ENCODE results near the gene CNEP1R1.

Gene CNEP1R1

GRCh38 chr16:50047864-50048263 lies 22.8 kb downstream of the CNEP1R1 start:
- H3K4me1 ChIP-seq (ENCODE audit: control insufficient read depth, insufficient read depth, low read length) = no peaks in the 10 kb centered on the region
- no peak overlapping the region for H3K9ac ChIP-seq (ENCODE audit: low read length)
- H3K27ac ChIP-seq (ENCODE audit: low read depth, low read length) = no peak overlapping the region
- H3K36me3 ChIP-seq (ENCODE audit: control insufficient read depth, insufficient read depth, low read length) = no peaks in the 10 kb centered on the region
- no peaks in the 10 kb centered on the region for H3K27me3 ChIP-seq (ENCODE audit: control insufficient read depth, insufficient read depth, low read length)
- no peak overlapping the region for H3K4me3 ChIP-seq (ENCODE audit: low read length)

- no peak overlapping the region for H3K4me3 ChIP-seq (ENCODE audit: low read length)
- H3K9ac ChIP-seq (ENCODE audit: low read length) = no peak overlapping the region
- no peaks in the 10 kb centered on the region for H3K4me1 ChIP-seq (ENCODE audit: control insufficient read depth, insufficient read depth, low read length)
Observed at GRCh38 chr16:50050802-50051201, 25.8 kb downstream of the CNEP1R1 start.

GRCh38 chr16:50056226-50056625 lies 31.2 kb downstream of the CNEP1R1 start:
- Histone ChIP-seq H3K27me3 (ENCODE audit: control insufficient read depth, insufficient read depth, low read length) (no peaks in the 10 kb centered on the region), H3K9ac (ENCODE audit: low read length) (no peak overlapping the region), H3K36me3 (ENCODE audit: control insufficient read depth, insufficient read depth, low read length) (no peaks in the 10 kb centered on the region), H3K4me3 (ENCODE audit: low read length) (no peak overlapping the region), H3K27ac (ENCODE audit: low read depth, low read length) (no peak overlapping the region), H3K4me1 (ENCODE audit: control insufficient read depth, insufficient read depth, low read length) (no peaks in the 10 kb centered on the region)

More at GRCh38 chr16:50050802-50051201, 25.8 kb downstream of the CNEP1R1 start:
- H3K27ac ChIP-seq (ENCODE audit: low read depth, low read length) = no peak overlapping the region
- no peaks in the 10 kb centered on the region for H3K36me3 ChIP-seq (ENCODE audit: control insufficient read depth, insufficient read depth, low read length)
- no peaks in the 10 kb centered on the region for H3K27me3 ChIP-seq (ENCODE audit: control insufficient read depth, insufficient read depth, low read length)

GRCh38 chr16:50058091-50058771 lies 33.2 kb downstream of the CNEP1R1 start:
- Histone ChIP-seq H3K9ac (ENCODE audit: low read length) (no peak overlapping the region), H3K4me1 (ENCODE audit: control insufficient read depth, insufficient read depth, low read length) (no peaks in the 10 kb centered on the region), H3K27me3 (ENCODE audit: control insufficient read depth, insufficient read depth, low read length) (no peaks in the 10 kb centered on the region), H3K36me3 (ENCODE audit: control insufficient read depth, insufficient read depth, low read length) (no peaks in the 10 kb centered on the region), H3K4me3 (ENCODE audit: low read length) (no peak overlapping the region), H3K27ac (ENCODE audit: low read depth, low read length) (no peak overlapping the region)

- H3K36me3 ChIP-seq (ENCODE audit: control insufficient read depth, insufficient read depth, low read length) = no peaks in the 10 kb centered on the region
- no peak overlapping the region for H3K27ac ChIP-seq (ENCODE audit: low read depth, low read length)
- H3K9ac ChIP-seq (ENCODE audit: low read length) = no peak overlapping the region
- H3K4me3 ChIP-seq (ENCODE audit: low read length) = no peak overlapping the region
- no peaks in the 10 kb centered on the region for H3K4me1 ChIP-seq (ENCODE audit: control insufficient read depth, insufficient read depth, low read length)
- H3K27me3 ChIP-seq (ENCODE audit: control insufficient read depth, insufficient read depth, low read length) = no peaks in the 10 kb centered on the region
Observed at GRCh38 chr16:50059111-50059510, 34.1 kb downstream of the CNEP1R1 start.

GRCh38 chr16:50059669-50060068 lies 34.6 kb downstream of the CNEP1R1 start:
- Histone ChIP-seq H3K36me3 (ENCODE audit: control insufficient read depth, insufficient read depth, low read length) (no peaks in the 10 kb centered on the region), H3K27ac (ENCODE audit: low read depth, low read length) (no peak overlapping the region), H3K4me3 (ENCODE audit: low read length) (no peak overlapping the region), H3K4me1 (ENCODE audit: control insufficient read depth, insufficient read depth, low read length) (no peaks in the 10 kb centered on the region), H3K27me3 (ENCODE audit: control insufficient read depth, insufficient read depth, low read length) (no peaks in the 10 kb centered on the region), H3K9ac (ENCODE audit: low read length) (no peak overlapping the region)

GRCh38 chr16:50061326-50061725 lies 36.3 kb downstream of the CNEP1R1 start:
- no peaks in the 10 kb centered on the region for H3K36me3 ChIP-seq (ENCODE audit: control insufficient read depth, insufficient read depth, low read length)
- no peak overlapping the region for H3K27ac ChIP-seq (ENCODE audit: low read depth, low read length)
- H3K9ac ChIP-seq (ENCODE audit: low read length) = no peak overlapping the region
- no peaks in the 10 kb centered on the region for H3K27me3 ChIP-seq (ENCODE audit: control insufficient read depth, insufficient read depth, low read length)
- H3K4me1 ChIP-seq (ENCODE audit: control insufficient read depth, insufficient read depth, low read length) = no peaks in the 10 kb centered on the region
- H3K4me3 ChIP-seq (ENCODE audit: low read length) = no peak overlapping the region

- no peak overlapping the region for H3K9ac ChIP-seq (ENCODE audit: low read length)
- no peaks in the 10 kb centered on the region for H3K36me3 ChIP-seq (ENCODE audit: control insufficient read depth, insufficient read depth, low read length)
- H3K4me1 ChIP-seq (ENCODE audit: control insufficient read depth, insufficient read depth, low read length) = peaks cover 12% of the 10 kb centered on the region
- H3K4me3 ChIP-seq (ENCODE audit: low read length) = peak overlapping the region; percentile 56
- H3K27ac ChIP-seq (ENCODE audit: low read depth, low read length) = peak overlapping the region; percentile 50
- H3K27me3 ChIP-seq (ENCODE audit: control insufficient read depth, insufficient read depth, low read length) = no peaks in the 10 kb centered on the region
Observed at GRCh38 chr16:50065241-50065623, 40.2 kb downstream of the CNEP1R1 start.

GRCh38 chr16:50065624-50066481 lies 40.8 kb downstream of the CNEP1R1 start, which contains the start of gene HEATR3:
HEATR3 (plus strand) TSS chr16:50065970; CDS start chr16:50066132, 162 bp downstream.
- Histone ChIP-seq H3K27me3 (ENCODE audit: control insufficient read depth, insufficient read depth, low read length) (no peaks in the 10 kb centered on the region), H3K36me3 (ENCODE audit: control insufficient read depth, insufficient read depth, low read length) (peaks cover 1% of the 10 kb centered on the region), H3K9ac (ENCODE audit: low read length) (peak within 1 kb of the TSS; percentile 45), H3K4me1 (ENCODE audit: control insufficient read depth, insufficient read depth, low read length) (peaks cover 12% of the 10 kb centered on the region), H3K4me3 (ENCODE audit: low read length) (peak within 1 kb of the TSS; percentile 95), H3K27ac (ENCODE audit: low read depth, low read length) (peak within 1 kb of the TSS; percentile 94)

GRCh38 chr16:50066482-50067289 lies 41.7 kb downstream of the CNEP1R1 start:
- peaks cover 3% of the 10 kb centered on the region for H3K36me3 ChIP-seq (ENCODE audit: control insufficient read depth, insufficient read depth, low read length)
- H3K9ac ChIP-seq (ENCODE audit: low read length) = peak overlapping the region; percentile 45
- H3K27ac ChIP-seq (ENCODE audit: low read depth, low read length) = peak overlapping the region; percentile 94
- peaks cover 12% of the 10 kb centered on the region for H3K4me1 ChIP-seq (ENCODE audit: control insufficient read depth, insufficient read depth, low read length)
- H3K4me3 ChIP-seq (ENCODE audit: low read length) = peak overlapping the region; percentile 95
- H3K27me3 ChIP-seq (ENCODE audit: control insufficient read depth, insufficient read depth, low read length) = no peaks in the 10 kb centered on the region

GRCh38 chr16:50067290-50067853 lies 42.3 kb downstream of the CNEP1R1 start:
- Histone ChIP-seq H3K27ac (ENCODE audit: low read depth, low read length) (no peak overlapping the region), H3K9ac (ENCODE audit: low read length) (no peak overlapping the region), H3K27me3 (ENCODE audit: control insufficient read depth, insufficient read depth, low read length) (no peaks in the 10 kb centered on the region), H3K36me3 (ENCODE audit: control insufficient read depth, insufficient read depth, low read length) (peaks cover 3% of the 10 kb centered on the region), H3K4me1 (ENCODE audit: control insufficient read depth, insufficient read depth, low read length) (peaks cover 12% of the 10 kb centered on the region), H3K4me3 (ENCODE audit: low read length) (peak overlapping the region; percentile 95)

- Histone ChIP-seq H3K27ac (ENCODE audit: low read depth, low read length) (no peak overlapping the region), H3K36me3 (ENCODE audit: control insufficient read depth, insufficient read depth, low read length) (peaks cover 3% of the 10 kb centered on the region), H3K27me3 (ENCODE audit: control insufficient read depth, insufficient read depth, low read length) (no peaks in the 10 kb centered on the region), H3K9ac (ENCODE audit: low read length) (no peak overlapping the region), H3K4me3 (ENCODE audit: low read length) (no peak overlapping the region), H3K4me1 (ENCODE audit: control insufficient read depth, insufficient read depth, low read length) (peaks cover 12% of the 10 kb centered on the region)
Observed at GRCh38 chr16:50068550-50068949, 43.5 kb downstream of the CNEP1R1 start.
